ENCODE data around the gene HCFC1R1.

The HCFC1R1 gene

DNA sequence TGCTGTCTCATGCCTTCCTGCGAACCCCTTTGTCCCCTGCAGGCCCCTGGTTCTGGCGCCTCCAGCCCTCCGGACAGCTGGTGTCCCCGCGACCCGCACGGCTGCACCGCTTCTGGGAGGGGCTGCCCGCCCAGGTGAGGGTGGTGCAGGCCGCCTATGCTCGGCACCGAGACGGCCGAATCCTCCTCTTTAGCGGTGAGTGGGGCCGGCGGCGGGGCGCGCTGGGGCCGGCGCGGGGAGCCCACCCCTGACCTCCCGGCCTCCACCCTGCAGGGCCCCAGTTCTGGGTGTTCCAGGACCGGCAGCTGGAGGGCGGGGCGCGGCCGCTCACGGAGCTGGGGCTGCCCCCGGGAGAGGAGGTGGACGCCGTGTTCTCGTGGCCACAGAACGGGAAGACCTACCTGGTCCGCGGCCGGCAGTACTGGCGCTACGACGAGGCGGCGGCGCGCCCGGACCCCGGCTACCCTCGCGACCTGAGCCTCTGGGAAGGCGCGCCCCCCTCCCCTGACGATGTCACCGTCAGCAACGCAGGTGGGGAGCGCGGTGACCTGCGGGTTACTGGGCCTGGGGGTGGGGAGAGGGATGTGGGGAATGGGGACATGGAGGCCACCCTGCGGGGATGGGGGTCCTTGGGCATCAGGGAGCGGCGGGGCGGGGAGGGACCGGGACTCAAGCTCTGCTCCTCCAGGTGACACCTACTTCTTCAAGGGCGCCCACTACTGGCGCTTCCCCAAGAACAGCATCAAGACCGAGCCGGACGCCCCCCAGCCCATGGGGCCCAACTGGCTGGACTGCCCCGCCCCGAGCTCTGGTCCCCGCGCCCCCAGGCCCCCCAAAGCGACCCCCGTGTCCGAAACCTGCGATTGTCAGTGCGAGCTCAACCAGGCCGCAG, 34.6 kb upstream of the HCFC1R1 start:
- TF ChIP-seq FOXP2 (optimal IDR thresholded peaks at IDR 0.05; ENCODE audit: borderline replicate concordance, extremely low read depth, extremely low read length, insufficient read depth) (no peak), POLR2AphosphoS5 (IDR thresholded peaks at IDR 0.05; ENCODE audit: low read depth, low read length) (no peak), TAF1 (IDR thresholded peaks at IDR 0.05; ENCODE audit: borderline replicate concordance, insufficient read depth, low read length) (no peak), SIN3A (IDR thresholded peaks at IDR 0.05; ENCODE audit: borderline replicate concordance, insufficient read depth, low read length) (no peak)
- TF ChIP-seq, protein P1, sequence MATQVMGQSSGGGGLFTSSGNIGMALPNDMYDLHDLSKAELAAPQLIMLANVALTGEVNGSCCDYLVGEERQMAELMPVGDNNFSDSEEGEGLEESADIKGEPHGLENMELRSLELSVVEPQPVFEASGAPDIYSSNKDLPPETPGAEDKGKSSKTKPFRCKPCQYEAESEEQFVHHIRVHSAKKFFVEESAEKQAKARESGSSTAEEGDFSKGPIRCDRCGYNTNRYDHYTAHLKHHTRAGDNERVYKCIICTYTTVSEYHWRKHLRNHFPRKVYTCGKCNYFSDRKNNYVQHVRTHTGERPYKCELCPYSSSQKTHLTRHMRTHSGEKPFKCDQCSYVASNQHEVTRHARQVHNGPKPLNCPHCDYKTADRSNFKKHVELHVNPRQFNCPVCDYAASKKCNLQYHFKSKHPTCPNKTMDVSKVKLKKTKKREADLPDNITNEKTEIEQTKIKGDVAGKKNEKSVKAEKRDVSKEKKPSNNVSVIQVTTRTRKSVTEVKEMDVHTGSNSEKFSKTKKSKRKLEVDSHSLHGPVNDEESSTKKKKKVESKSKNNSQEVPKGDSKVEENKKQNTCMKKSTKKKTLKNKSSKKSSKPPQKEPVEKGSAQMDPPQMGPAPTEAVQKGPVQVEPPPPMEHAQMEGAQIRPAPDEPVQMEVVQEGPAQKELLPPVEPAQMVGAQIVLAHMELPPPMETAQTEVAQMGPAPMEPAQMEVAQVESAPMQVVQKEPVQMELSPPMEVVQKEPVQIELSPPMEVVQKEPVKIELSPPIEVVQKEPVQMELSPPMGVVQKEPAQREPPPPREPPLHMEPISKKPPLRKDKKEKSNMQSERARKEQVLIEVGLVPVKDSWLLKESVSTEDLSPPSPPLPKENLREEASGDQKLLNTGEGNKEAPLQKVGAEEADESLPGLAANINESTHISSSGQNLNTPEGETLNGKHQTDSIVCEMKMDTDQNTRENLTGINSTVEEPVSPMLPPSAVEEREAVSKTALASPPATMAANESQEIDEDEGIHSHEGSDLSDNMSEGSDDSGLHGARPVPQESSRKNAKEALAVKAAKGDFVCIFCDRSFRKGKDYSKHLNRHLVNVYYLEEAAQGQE (IDR thresholded peaks at IDR 0.05; ENCODE audit: insufficient read depth in 1 of 2, low read depth in 2 of 2, low read length in 2 of 2): no peak

DNA sequence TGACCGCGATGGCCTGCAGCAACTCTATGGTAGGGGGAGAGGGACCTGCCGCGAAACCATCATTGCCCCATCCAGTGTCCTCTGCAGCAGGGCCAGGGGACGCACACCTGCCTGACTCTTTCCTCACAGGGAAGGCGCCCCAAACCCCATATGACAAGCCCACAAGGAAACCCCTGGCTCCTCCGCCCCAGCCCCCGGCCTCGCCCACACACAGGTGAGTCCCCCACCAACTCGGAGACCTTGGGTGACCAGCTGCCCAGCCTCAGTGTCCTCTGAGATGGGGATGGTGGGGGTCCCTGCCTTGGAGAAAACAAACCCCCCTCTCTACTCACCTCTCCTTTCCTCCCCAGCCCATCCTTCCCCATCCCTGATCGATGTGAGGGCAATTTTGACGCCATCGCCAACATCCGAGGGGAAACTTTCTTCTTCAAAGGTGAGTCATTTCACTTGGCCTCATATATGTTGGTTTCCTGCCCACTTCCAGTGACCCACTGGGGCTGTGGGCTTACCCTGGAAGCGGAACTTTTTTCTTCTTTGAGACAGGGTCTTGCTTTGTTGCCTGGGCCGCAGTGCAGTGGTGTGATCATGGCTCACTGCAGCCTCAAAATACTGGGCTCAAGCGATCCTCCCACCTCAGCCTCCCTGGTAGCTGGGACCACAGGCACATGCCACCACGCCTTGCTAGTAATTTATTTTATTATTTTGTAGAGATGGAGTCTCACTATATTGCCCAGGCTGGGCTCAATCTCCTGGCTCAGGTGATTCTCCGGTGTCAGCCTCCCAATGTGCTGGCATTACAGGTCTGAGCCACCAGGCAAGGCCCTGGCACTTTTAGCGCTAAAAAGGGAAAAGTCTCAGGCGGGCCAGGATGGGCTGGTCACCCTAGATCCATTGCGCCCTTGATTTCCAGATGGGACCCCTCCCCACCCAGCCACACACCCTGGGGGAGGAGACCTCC, 33.7 kb upstream of the HCFC1R1 start:
- TF ChIP-seq TAF1 (IDR thresholded peaks at IDR 0.05; ENCODE audit: borderline replicate concordance, insufficient read depth, low read length) (no peak), SIN3A (IDR thresholded peaks at IDR 0.05; ENCODE audit: borderline replicate concordance, insufficient read depth, low read length) (no peak), POLR2AphosphoS5 (IDR thresholded peaks at IDR 0.05; ENCODE audit: low read depth, low read length) (no peak), FOXP2 (optimal IDR thresholded peaks at IDR 0.05; ENCODE audit: borderline replicate concordance, extremely low read depth, extremely low read length, insufficient read depth) (no peak)

DNA sequence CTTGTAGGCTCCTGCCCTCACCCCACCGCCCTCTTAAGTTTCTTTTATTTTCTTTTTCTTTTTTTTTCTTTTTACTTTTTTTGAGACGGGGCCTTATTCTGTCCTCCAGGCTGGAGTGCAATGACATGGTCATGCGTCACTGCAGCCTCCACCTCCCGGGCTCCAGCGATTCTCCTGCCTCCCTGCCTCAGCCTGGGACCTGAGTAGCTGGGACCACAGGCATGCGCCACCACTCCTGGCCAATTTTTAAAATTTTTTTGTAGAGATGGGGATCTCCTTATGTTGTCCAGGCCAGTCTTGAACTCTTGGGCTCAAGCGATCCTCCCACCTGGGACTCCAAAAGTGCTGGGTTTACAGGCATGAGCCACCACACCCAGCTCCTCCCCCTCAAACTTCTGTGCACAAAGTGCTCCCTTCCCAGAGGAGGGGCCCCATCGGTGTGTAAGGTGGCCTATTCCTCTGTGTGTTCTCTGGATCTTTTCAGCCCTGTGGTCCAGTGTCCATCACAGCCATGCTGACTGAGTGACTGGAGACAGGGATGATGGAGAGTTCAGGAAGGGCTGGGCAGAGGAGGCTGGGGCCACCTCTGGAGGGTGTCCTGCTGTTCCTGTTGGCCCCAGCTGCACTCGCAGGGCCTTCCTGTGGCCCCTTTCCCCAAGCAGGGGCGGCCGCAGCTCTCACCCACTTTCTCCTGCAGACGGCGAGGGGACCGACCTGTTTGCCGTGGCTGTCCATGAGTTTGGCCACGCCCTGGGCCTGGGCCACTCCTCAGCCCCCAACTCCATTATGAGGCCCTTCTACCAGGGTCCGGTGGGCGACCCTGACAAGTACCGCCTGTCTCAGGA, 32.8 kb upstream of the HCFC1R1 start:
- TF ChIP-seq FOXP2 (optimal IDR thresholded peaks at IDR 0.05; ENCODE audit: borderline replicate concordance, extremely low read depth, extremely low read length, insufficient read depth): no peak
- TF ChIP-seq, protein P1 (IDR thresholded peaks at IDR 0.05; ENCODE audit: insufficient read depth in 1 of 2, low read depth in 2 of 2, low read length in 2 of 2): no peak
- no peak for TF ChIP-seq POLR2AphosphoS5 (IDR thresholded peaks at IDR 0.05; ENCODE audit: low read depth, low read length)
- no peak for TF ChIP-seq TAF1 (IDR thresholded peaks at IDR 0.05; ENCODE audit: borderline replicate concordance, insufficient read depth, low read length)

DNA sequence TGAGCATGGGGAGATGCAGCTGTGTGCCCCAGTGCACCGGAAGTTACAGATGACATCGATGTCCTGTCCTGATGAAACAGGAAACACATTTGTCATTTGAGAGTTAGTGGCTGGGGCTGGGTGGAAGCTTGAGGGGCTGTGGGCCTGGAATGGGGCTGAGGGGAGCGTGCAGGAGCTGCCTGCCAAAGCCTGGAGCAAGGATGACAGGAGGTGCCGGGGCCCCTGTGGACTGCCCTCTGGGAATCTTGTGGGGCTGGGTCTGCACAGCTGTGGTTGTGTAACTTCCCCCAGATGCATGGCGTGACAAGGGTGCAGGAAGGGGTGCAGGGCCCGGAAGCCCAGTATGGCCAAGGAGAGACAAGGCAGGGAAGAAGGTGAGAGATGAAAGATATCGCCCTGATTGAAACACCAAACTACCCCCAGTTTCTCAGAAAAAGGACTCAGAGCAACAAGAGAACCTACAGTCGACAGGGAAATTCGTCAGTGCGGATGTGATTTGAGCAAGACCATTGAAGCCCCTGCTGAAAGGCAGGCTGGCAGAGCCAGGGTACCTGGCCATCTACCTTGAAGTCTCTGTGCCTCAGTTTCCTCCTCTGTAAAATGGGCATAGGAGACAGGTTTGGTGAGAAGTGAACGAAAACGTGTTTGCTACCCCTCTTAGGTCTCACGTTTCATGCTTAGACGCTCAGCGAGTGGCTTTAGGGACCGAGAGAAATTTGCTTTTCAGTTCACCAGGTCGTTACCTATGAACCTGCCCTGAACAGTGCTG, 31.4 kb upstream of the HCFC1R1 start:
- TF ChIP-seq, protein P1 (IDR thresholded peaks at IDR 0.05; ENCODE audit: insufficient read depth in 1 of 2, low read depth in 2 of 2, low read length in 2 of 2): no peak
- TF ChIP-seq FOXP2 (optimal IDR thresholded peaks at IDR 0.05; ENCODE audit: borderline replicate concordance, extremely low read depth, extremely low read length, insufficient read depth) (no peak), POLR2AphosphoS5 (IDR thresholded peaks at IDR 0.05; ENCODE audit: low read depth, low read length) (no peak), TAF1 (IDR thresholded peaks at IDR 0.05; ENCODE audit: borderline replicate concordance, insufficient read depth, low read length) (no peak), SIN3A (IDR thresholded peaks at IDR 0.05; ENCODE audit: borderline replicate concordance, insufficient read depth, low read length) (no peak)
